ENCODE data around the gene FOXP1.

Gene FOXP1

GRCh38 chr3:71518089-71518488, 65.4 kb downstream of the FOXP1 start:
- no peak overlapping the region for H3K27ac ChIP-seq (ENCODE audit: low read length)
- H3K9me3 ChIP-seq (ENCODE audit: control insufficient read depth in 2 of 2, low read length in 2 of 2), result no peaks in the 10 kb centered on the region
- H3K27me3 ChIP-seq (ENCODE audit: control insufficient read depth in 1 of 2, insufficient read depth in 2 of 2, low read length in 2 of 2), result no peaks in the 10 kb centered on the region
- H3K4me3 ChIP-seq (ENCODE audit: low read length in 2 of 2), result no peak overlapping the region
- H3K9ac ChIP-seq (ENCODE audit: low read length in 2 of 2), result no peak overlapping the region
- no peaks in the 10 kb centered on the region for H3K4me1 ChIP-seq (ENCODE audit: control insufficient read depth, insufficient read depth, low read length)
- no peaks in the 10 kb centered on the region for H3K36me3 ChIP-seq (ENCODE audit: control insufficient read depth in 2 of 2, insufficient read depth in 2 of 2, low read length in 2 of 2)

- H3K36me3 ChIP-seq (ENCODE audit: control insufficient read depth in 2 of 2, insufficient read depth in 2 of 2, low read length in 2 of 2), result no peaks in the 10 kb centered on the region
- no peak overlapping the region for H3K4me3 ChIP-seq (ENCODE audit: low read length in 2 of 2)
- no peaks in the 10 kb centered on the region for H3K27me3 ChIP-seq (ENCODE audit: control insufficient read depth in 1 of 2, insufficient read depth in 2 of 2, low read length in 2 of 2)
- no peaks in the 10 kb centered on the region for H3K9me3 ChIP-seq (ENCODE audit: control insufficient read depth in 2 of 2, low read length in 2 of 2)
- no peaks in the 10 kb centered on the region for H3K4me1 ChIP-seq (ENCODE audit: control insufficient read depth, insufficient read depth, low read length)
- no peak overlapping the region for H3K9ac ChIP-seq (ENCODE audit: low read length in 2 of 2)
- no peak overlapping the region for H3K27ac ChIP-seq (ENCODE audit: low read length)
These were observed 66.2 kb downstream of the FOXP1 start for GRCh38 chr3:71517271-71517791.

DNA sequence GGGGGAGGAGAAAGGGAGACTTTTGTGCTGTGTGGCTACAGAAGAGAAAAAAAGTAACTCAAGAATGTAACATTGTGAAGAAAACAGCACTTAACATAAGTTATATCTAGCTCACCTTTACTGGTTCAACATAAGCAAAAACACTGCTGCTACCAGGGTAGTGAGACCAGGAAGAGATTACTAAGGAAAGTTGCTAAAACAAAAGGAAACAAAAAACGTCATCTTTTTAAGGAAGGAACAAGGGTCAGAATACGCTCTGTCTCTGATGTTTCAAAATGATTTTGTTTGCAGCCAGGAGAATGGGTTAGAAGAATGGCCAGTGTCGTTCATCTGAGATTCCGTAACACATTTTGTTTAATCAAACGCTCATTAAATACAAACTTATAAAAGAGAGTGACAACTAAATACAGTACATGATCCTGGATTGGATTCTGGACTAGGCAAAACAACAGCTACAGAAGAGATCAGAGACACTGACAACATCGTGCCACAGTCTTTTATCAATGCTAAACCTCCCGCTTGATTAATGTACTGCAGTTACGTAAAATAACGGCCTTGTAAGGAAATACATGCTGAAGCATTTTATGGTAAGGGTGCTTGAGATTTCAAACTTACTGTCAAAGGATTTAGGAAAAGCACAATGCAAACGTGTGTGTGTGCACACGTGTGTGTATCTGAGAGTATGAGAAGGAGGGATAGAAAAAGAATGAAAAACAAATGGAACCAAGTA, 67.7 kb downstream of the FOXP1 start:
- Histone ChIP-seq H3K36me3 (ENCODE audit: control insufficient read depth in 2 of 2, insufficient read depth in 2 of 2, low read length in 2 of 2) (no peaks in the 10 kb centered on the region), H3K27ac (ENCODE audit: low read length) (peak overlapping the region; percentile 0), H3K4me3 (ENCODE audit: low read length in 2 of 2) (peak overlapping the region in 1 of 2 donors; percentile 35), H3K27me3 (ENCODE audit: control insufficient read depth in 1 of 2, insufficient read depth in 2 of 2, low read length in 2 of 2) (no peaks in the 10 kb centered on the region), H3K9me3 (ENCODE audit: control insufficient read depth in 2 of 2, low read length in 2 of 2) (no peaks in the 10 kb centered on the region), H3K9ac (ENCODE audit: low read length in 2 of 2) (peak overlapping the region in 1 of 2 donors; percentile 36), H3K4me1 (ENCODE audit: control insufficient read depth, insufficient read depth, low read length) (peaks cover 7% of the 10 kb centered on the region)

- Histone ChIP-seq H3K27me3 (ENCODE audit: control insufficient read depth in 1 of 2, insufficient read depth in 2 of 2, low read length in 2 of 2) (no peaks in the 10 kb centered on the region), H3K9me3 (ENCODE audit: control insufficient read depth in 2 of 2, low read length in 2 of 2) (no peaks in the 10 kb centered on the region), H3K9ac (ENCODE audit: low read length in 2 of 2) (no peak overlapping the region), H3K36me3 (ENCODE audit: control insufficient read depth in 2 of 2, insufficient read depth in 2 of 2, low read length in 2 of 2) (no peaks in the 10 kb centered on the region), H3K27ac (ENCODE audit: low read length) (no peak overlapping the region), H3K4me1 (ENCODE audit: control insufficient read depth, insufficient read depth, low read length) (peaks cover 7% of the 10 kb centered on the region), H3K4me3 (ENCODE audit: low read length in 2 of 2) (no peak overlapping the region)
These were observed 68.9 kb downstream of the FOXP1 start for GRCh38 chr3:71514621-71515020.

GRCh38 chr3:71513515-71513914, 70.0 kb downstream of the FOXP1 start:
- Histone ChIP-seq H3K9me3 (ENCODE audit: control insufficient read depth in 2 of 2, low read length in 2 of 2) (no peaks in the 10 kb centered on the region), H3K4me3 (ENCODE audit: low read length in 2 of 2) (no peak overlapping the region), H3K36me3 (ENCODE audit: control insufficient read depth in 2 of 2, insufficient read depth in 2 of 2, low read length in 2 of 2) (no peaks in the 10 kb centered on the region), H3K27me3 (ENCODE audit: control insufficient read depth in 1 of 2, insufficient read depth in 2 of 2, low read length in 2 of 2) (no peaks in the 10 kb centered on the region), H3K9ac (ENCODE audit: low read length in 2 of 2) (no peak overlapping the region), H3K4me1 (ENCODE audit: control insufficient read depth, insufficient read depth, low read length) (peaks cover 7% of the 10 kb centered on the region), H3K27ac (ENCODE audit: low read length) (no peak overlapping the region)

GRCh38 chr3:71513081-71513480, 70.4 kb downstream of the FOXP1 start:
- Histone ChIP-seq H3K27ac (ENCODE audit: low read length) (no peak overlapping the region), H3K36me3 (ENCODE audit: control insufficient read depth in 2 of 2, insufficient read depth in 2 of 2, low read length in 2 of 2) (no peaks in the 10 kb centered on the region), H3K4me3 (ENCODE audit: low read length in 2 of 2) (no peak overlapping the region), H3K9ac (ENCODE audit: low read length in 2 of 2) (no peak overlapping the region), H3K27me3 (ENCODE audit: control insufficient read depth in 1 of 2, insufficient read depth in 2 of 2, low read length in 2 of 2) (no peaks in the 10 kb centered on the region), H3K9me3 (ENCODE audit: control insufficient read depth in 2 of 2, low read length in 2 of 2) (no peaks in the 10 kb centered on the region), H3K4me1 (ENCODE audit: control insufficient read depth, insufficient read depth, low read length) (peaks cover 7% of the 10 kb centered on the region)

DNA sequence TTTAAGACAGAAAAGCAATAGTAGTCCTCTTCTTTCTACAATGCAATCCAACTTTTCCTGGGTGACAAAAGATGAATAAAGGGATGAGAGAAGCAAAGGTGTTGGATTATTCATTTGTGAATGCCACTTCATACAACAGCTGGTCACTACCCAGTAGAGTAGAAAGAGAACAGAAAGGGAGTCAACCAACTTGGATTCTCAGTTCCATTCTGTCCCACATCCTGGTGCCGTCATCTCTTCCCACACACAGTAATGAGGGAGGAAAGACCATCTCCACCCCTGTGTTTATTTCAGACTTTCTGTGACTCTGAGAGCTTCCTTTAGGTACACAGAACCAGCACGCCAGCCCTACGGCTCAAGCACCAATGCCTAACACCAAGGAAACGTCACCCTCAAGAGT, 71.0 kb downstream of the FOXP1 start:
- H3K4me3 ChIP-seq (ENCODE audit: low read length in 2 of 2), result no peak overlapping the region
- H3K27ac ChIP-seq (ENCODE audit: low read length), result no peak overlapping the region
- H3K9ac ChIP-seq (ENCODE audit: low read length in 2 of 2), result no peak overlapping the region
- H3K9me3 ChIP-seq (ENCODE audit: control insufficient read depth in 2 of 2, low read length in 2 of 2), result no peaks in the 10 kb centered on the region
- H3K36me3 ChIP-seq (ENCODE audit: control insufficient read depth in 2 of 2, insufficient read depth in 2 of 2, low read length in 2 of 2), result no peaks in the 10 kb centered on the region
- no peaks in the 10 kb centered on the region for H3K27me3 ChIP-seq (ENCODE audit: control insufficient read depth in 1 of 2, insufficient read depth in 2 of 2, low read length in 2 of 2)
- peaks cover 7% of the 10 kb centered on the region for H3K4me1 ChIP-seq (ENCODE audit: control insufficient read depth, insufficient read depth, low read length)

GRCh38 chr3:71512000-71512399, 71.5 kb downstream of the FOXP1 start:
- H3K4me1 ChIP-seq (ENCODE audit: control insufficient read depth, insufficient read depth, low read length), result peaks cover 7% of the 10 kb centered on the region
- no peaks in the 10 kb centered on the region for H3K36me3 ChIP-seq (ENCODE audit: control insufficient read depth in 2 of 2, insufficient read depth in 2 of 2, low read length in 2 of 2)

DNA sequence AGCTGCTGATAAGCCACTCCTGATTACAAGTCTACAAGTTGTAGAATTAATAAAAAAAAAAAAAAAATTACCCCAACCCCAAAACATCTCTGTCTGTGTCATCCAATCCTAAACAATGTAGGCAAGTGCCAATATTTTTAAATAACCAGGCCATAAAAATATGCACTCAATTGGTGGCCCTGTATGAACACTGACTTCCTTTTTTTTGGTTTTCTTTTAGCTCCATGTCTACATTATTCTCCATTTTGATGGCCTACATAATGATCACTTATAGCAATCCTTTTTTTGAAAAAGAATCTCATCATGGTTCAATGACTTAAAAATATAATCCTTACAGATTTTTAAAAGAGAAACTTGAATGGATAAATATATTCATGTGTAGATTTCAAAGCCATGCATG, 72.1 kb downstream of the FOXP1 start:
- Histone ChIP-seq H3K4me3 (ENCODE audit: low read length in 2 of 2) (no peak overlapping the region), H3K9me3 (ENCODE audit: control insufficient read depth in 2 of 2, low read length in 2 of 2) (no peaks in the 10 kb centered on the region), H3K9ac (ENCODE audit: low read length in 2 of 2) (no peak overlapping the region), H3K27ac (ENCODE audit: low read length) (no peak overlapping the region), H3K27me3 (ENCODE audit: control insufficient read depth in 1 of 2, insufficient read depth in 2 of 2, low read length in 2 of 2) (no peaks in the 10 kb centered on the region), H3K4me1 (ENCODE audit: control insufficient read depth, insufficient read depth, low read length) (peaks cover 7% of the 10 kb centered on the region), H3K36me3 (ENCODE audit: control insufficient read depth in 2 of 2, insufficient read depth in 2 of 2, low read length in 2 of 2) (no peaks in the 10 kb centered on the region)

More at GRCh38 chr3:71512000-71512399, 71.5 kb downstream of the FOXP1 start:
- H3K4me3 ChIP-seq (ENCODE audit: low read length in 2 of 2), result no peak overlapping the region
- H3K27me3 ChIP-seq (ENCODE audit: control insufficient read depth in 1 of 2, insufficient read depth in 2 of 2, low read length in 2 of 2), result no peaks in the 10 kb centered on the region
- H3K27ac ChIP-seq (ENCODE audit: low read length), result no peak overlapping the region
- H3K9me3 ChIP-seq (ENCODE audit: control insufficient read depth in 2 of 2, low read length in 2 of 2), result no peaks in the 10 kb centered on the region
- no peak overlapping the region for H3K9ac ChIP-seq (ENCODE audit: low read length in 2 of 2)

- peaks cover 7% of the 10 kb centered on the region for H3K4me1 ChIP-seq (ENCODE audit: control insufficient read depth, insufficient read depth, low read length)
- no peaks in the 10 kb centered on the region for H3K27me3 ChIP-seq (ENCODE audit: control insufficient read depth in 1 of 2, insufficient read depth in 2 of 2, low read length in 2 of 2)
- H3K27ac ChIP-seq (ENCODE audit: low read length), result no peak overlapping the region
- no peaks in the 10 kb centered on the region for H3K36me3 ChIP-seq (ENCODE audit: control insufficient read depth in 2 of 2, insufficient read depth in 2 of 2, low read length in 2 of 2)
- H3K4me3 ChIP-seq (ENCODE audit: low read length in 2 of 2), result no peak overlapping the region
- H3K9ac ChIP-seq (ENCODE audit: low read length in 2 of 2), result peak overlapping the region in 1 of 2 donors; percentile 3
- no peaks in the 10 kb centered on the region for H3K9me3 ChIP-seq (ENCODE audit: control insufficient read depth in 2 of 2, low read length in 2 of 2)
These were observed 72.5 kb downstream of the FOXP1 start for GRCh38 chr3:71511037-71511436.

DNA sequence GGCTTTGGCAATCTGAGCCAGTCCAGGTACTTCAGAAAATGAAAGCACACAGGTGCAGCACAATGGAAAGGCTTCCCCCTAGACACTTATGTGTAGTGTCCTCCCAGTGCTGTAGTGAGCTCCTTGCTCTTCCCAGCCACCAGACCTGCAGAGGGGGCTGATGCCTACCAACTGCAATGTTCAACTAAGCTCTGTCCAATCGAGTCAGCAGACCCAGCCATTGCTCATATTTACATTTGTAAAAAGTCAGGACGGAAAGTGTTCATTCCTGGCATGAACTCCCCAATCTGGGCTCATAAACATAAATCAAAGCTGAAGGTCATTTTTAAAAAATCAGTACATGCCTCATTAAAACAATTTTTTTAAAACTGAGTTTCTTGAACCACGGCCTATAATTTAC, 73.0 kb downstream of the FOXP1 start:
- Histone ChIP-seq H3K4me1 (ENCODE audit: control insufficient read depth, insufficient read depth, low read length) (peaks cover 7% of the 10 kb centered on the region), H3K36me3 (ENCODE audit: control insufficient read depth in 2 of 2, insufficient read depth in 2 of 2, low read length in 2 of 2) (no peaks in the 10 kb centered on the region), H3K27ac (ENCODE audit: low read length) (no peak overlapping the region)

More for the DNA sequence above, 73.0 kb downstream of the FOXP1 start:
- Histone ChIP-seq H3K27me3 (ENCODE audit: control insufficient read depth in 1 of 2, insufficient read depth in 2 of 2, low read length in 2 of 2) (no peaks in the 10 kb centered on the region), H3K9ac (ENCODE audit: low read length in 2 of 2) (peak overlapping the region in 1 of 2 donors; percentile 3), H3K9me3 (ENCODE audit: control insufficient read depth in 2 of 2, low read length in 2 of 2) (no peaks in the 10 kb centered on the region), H3K4me3 (ENCODE audit: low read length in 2 of 2) (no peak overlapping the region)

All from stomach smooth muscle (tissue), 2 donors.